VCaP (cell line): ENCODE data around the gene ITGA2.

Experiments used
- H3K27ac ChIP-seq: fragments of 450-650 bp; 2 replicates; pipeline ENCODE4 v1.5.1; 2017
- TF ChIP-seq, protein P1 (sequence below): fragments of 450-650 bp; conservative IDR thresholded peaks from 2 replicates; pipeline ENCODE4 v1.5.1; 2017; ENCODE audit warnings: mild to moderate bottlenecking, moderate library complexity

The ITGA2 gene

DNA sequence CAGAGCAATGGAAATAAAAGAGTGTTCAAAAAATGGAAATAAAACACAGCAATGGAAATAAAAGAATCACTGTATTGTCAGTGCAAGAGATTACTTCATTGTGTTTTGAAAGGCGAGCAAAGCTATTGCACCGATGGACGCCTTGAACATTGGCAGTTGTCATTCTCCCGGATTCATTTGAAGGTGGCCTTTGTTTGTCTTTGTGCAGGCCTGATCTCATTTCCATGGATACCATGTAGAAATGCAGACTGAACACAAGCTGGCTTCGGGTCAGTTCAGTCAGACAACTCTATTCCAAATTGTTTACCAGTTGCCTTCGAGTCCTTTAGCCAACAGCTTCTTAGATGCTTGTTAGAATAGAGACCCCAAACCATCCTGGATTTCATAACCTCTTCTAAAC, 8.3 kb downstream of the ITGA2 start:
- no peak overlapping the region for H3K27ac ChIP-seq
- TF ChIP-seq, protein P1, sequence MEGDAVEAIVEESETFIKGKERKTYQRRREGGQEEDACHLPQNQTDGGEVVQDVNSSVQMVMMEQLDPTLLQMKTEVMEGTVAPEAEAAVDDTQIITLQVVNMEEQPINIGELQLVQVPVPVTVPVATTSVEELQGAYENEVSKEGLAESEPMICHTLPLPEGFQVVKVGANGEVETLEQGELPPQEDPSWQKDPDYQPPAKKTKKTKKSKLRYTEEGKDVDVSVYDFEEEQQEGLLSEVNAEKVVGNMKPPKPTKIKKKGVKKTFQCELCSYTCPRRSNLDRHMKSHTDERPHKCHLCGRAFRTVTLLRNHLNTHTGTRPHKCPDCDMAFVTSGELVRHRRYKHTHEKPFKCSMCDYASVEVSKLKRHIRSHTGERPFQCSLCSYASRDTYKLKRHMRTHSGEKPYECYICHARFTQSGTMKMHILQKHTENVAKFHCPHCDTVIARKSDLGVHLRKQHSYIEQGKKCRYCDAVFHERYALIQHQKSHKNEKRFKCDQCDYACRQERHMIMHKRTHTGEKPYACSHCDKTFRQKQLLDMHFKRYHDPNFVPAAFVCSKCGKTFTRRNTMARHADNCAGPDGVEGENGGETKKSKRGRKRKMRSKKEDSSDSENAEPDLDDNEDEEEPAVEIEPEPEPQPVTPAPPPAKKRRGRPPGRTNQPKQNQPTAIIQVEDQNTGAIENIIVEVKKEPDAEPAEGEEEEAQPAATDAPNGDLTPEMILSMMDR, result no peak

GRCh38 chr5:52998552-52999313, 9.6 kb downstream of the ITGA2 start:
- H3K27ac ChIP-seq, result no peak overlapping the region

GRCh38 chr5:52999344-52999949, 10.3 kb downstream of the ITGA2 start:
- no peak overlapping the region for H3K27ac ChIP-seq
- TF ChIP-seq, protein P1, result no peak

More at GRCh38 chr5:52998552-52999313, 9.6 kb downstream of the ITGA2 start:
- TF ChIP-seq, protein P1, result no peak

DNA sequence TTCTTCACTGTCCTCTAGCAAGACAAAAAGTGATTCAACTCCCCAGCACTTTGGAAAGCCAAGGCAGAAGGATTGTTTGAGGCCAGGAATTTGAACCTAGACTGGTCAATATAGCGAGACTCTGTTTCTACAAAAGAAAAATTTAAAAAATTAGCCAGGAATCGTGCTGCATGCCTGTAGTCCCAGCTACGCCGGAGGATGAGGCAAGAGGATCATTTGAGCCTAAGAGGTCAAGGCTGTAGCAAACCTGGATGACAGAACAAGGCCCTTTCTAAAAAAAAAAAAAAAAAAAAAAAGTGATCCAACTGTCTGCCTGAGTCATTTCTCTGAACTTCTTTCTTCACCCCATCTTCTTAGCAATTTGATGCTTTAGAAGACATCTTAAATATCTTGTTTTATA, 12.4 kb downstream of the ITGA2 start:
- TF ChIP-seq, protein P1, result no peak
- no peak overlapping the region for H3K27ac ChIP-seq

DNA sequence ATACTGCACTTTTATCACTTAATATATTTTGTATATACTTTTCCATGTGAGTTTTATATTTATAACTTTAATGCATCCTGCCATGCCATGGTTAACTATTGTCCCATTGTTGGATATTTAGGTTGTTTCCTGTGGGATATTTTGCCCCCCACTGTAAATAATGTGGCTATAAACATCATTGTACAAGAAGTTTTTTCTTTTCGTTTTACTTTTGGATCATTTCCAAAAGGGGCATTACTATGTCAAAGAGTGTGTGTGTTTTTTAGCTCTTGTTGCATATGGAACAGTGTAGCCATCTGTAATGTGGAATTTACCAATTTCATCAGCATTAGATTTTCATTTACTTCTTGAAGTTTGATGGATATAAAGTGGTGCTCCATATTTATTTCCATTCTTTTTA, 13.3 kb downstream of the ITGA2 start:
- H3K27ac ChIP-seq, result no peak overlapping the region
- TF ChIP-seq, protein P1, result no peak

DNA sequence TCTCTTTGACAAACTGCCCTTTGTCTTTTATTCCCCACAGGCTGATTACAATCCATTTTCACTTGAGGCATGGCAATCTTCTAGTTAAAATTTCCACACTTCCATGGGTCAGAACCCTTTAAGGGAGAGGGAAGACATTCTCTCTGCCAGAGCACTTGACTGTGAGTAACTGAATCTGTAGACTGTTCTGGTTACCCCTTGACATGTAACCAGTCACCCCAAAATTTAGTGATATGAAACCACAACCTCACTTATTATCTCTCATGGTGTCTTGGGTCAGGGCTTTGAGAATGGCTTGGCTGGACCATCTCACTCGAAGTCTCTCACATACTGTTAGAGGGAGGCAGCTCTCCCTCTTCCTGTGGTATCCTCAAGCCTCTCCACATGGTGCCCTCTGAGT, 14.0 kb downstream of the ITGA2 start:
- TF ChIP-seq, protein P1, result no peak
- H3K27ac ChIP-seq, result no peak overlapping the region

- TF ChIP-seq, protein P1, result no peak
- H3K27ac ChIP-seq, result no peak overlapping the region
These were observed 18.0 kb downstream of the ITGA2 start for GRCh38 chr5:53006911-53007890.
